Naive thymus-derived CD4-positive, alpha-beta T cell (primary cell): ENCODE data around the gene LPP. TPM values are rescaled to one million over a fixed set of nuclear protein-coding genes. Genes with fewer than 3 reads are reported as not detected.

Experiments used
- ATAC-seq: fragments of 150-1000 bp; cut with Tn5 transposase; 2 replicates; pipeline ENCODE4 v1.10.0; 2021; ENCODE audit warnings: mild to moderate bottlenecking, moderate library complexity
- CTCF ChIA-PET: fragments of 350-600 bp; sonication (Branson Sonifier 250); formaldehyde crosslinking; loops from one replicate; lab custom pipeline; 2021; ENCODE audit warnings: antibody characterized with exemption; lab: Charles Lee
- POLR2A ChIA-PET: fragments of 350-600 bp; sonication (Branson Sonifier 250); formaldehyde crosslinking; loops from one replicate; lab custom pipeline; 2021; ENCODE audit warnings: antibody characterized with exemption, inconsistent platforms; lab: Charles Lee
- DNase-seq, 9 donors: peaks; one replicate each; pipeline versions ENCODE4 v3.0.0 to v3.0.0-alpha.2; 2020 to 2022; ENCODE audit warnings: mixed read lengths in 1 of 9
- H3K27ac ChIP-seq: one replicate; pipeline ENCODE4 v1.7.0; 2013; ENCODE audit warnings: mild to moderate bottlenecking, low read depth, low read length, moderate library complexity
- H3K27me3 ChIP-seq, 2 donors: one replicate each; pipeline ENCODE4 v1.7.0; 2013; ENCODE audit warnings: low read length in 2 of 2, mild to moderate bottlenecking in 2 of 2, moderate library complexity in 2 of 2; ENCODE audit not compliant: control insufficient read depth in 2 of 2, insufficient read depth in 2 of 2
- H3K36me3 ChIP-seq, 3 experiments: 1 replicate in 2 of 3; 2 replicates in 1 of 3; pipeline ENCODE4 v1.7.0; 2013; ENCODE audit warnings: low read length in 3 of 3, mild to moderate bottlenecking in 3 of 3, moderate library complexity in 1 of 3; ENCODE audit not compliant: insufficient read depth in 3 of 3, control insufficient read depth in 2 of 3
- H3K4me1 ChIP-seq, 2 donors: one replicate each; pipeline ENCODE4 v1.7.0; 2013; ENCODE audit warnings: low read length in 2 of 2, mild to moderate bottlenecking in 2 of 2, moderate library complexity in 1 of 2; ENCODE audit not compliant: control insufficient read depth in 2 of 2, insufficient read depth in 2 of 2
- H3K4me3 ChIP-seq: 2 replicates; pipeline ENCODE4 v1.7.0; 2013; ENCODE audit warnings: mild to moderate bottlenecking, low read length
- H3K9me3 ChIP-seq, 3 experiments: 1 replicate in 2 of 3; 2 replicates in 1 of 3; pipeline ENCODE4 v1.7.0; 2013; ENCODE audit warnings: low read length in 3 of 3; ENCODE audit not compliant: control insufficient read depth in 2 of 3
- H3K27ac Mint-ChIP-seq, 9 donors: one replicate each; pipeline ENCODE4 v1.8.0; 2020 to 2022; ENCODE audit warnings: mixed read lengths in 9 of 9, mild to moderate bottlenecking in 8 of 9, moderate library complexity in 5 of 9, inconsistent platforms in 2 of 9
- H3K27me3 Mint-ChIP-seq, 5 donors: one replicate each; pipeline ENCODE4 v1.8.0; 2021 to 2022; ENCODE audit warnings: mixed read lengths in 5 of 5, mild to moderate bottlenecking in 1 of 5
- H3K36me3 Mint-ChIP-seq, 5 donors: one replicate each; pipeline ENCODE4 v1.8.0; 2020 to 2022; ENCODE audit warnings: mixed read lengths in 5 of 5, mild to moderate bottlenecking in 3 of 5, inconsistent platforms in 1 of 5
- H3K4me1 Mint-ChIP-seq, 7 donors: one replicate each; pipeline ENCODE4 v1.8.0; 2020 to 2022; ENCODE audit warnings: mixed read lengths in 7 of 7, mild to moderate bottlenecking in 3 of 7, inconsistent platforms in 1 of 7
- H3K4me3 Mint-ChIP-seq, 10 donors: one replicate each; pipeline ENCODE4 v1.8.0; 2020 to 2022; ENCODE audit warnings: mild to moderate bottlenecking in 10 of 10, mixed read lengths in 10 of 10, moderate library complexity in 6 of 10, inconsistent platforms in 2 of 10
- H3K9me3 Mint-ChIP-seq, 11 donors: one replicate each; pipeline ENCODE4 v1.8.0; 2020 to 2022; ENCODE audit warnings: mixed read lengths in 11 of 11, mild to moderate bottlenecking in 4 of 11, inconsistent platforms in 1 of 11, moderate library complexity in 1 of 11
- intact Hi-C, 2 donors: fragments of 100-400 bp; cut with micrococcal nuclease; formaldehyde crosslinking; loops; one replicate each; pipeline ENCODE4 v1.15.1; 2023
- polyA plus RNA-seq, 2 donors: library from polyadenylated mRNA; unstranded; fragments of 300-500 nt; fragmentation: Illumina TruSeq; gene quantifications; one replicate each; pipeline ENCODE4 v1.2.3, GENCODE V29; 2021
- total RNA-seq, 6 experiments: library from RNA in 5 of 6; stranded (reverse) in 5 of 6; gene quantifications; 1 replicate in 5 of 6; 2 replicates in 1 of 6; pipeline ENCODE4 v1.2.3 and lab custom pipeline; 2021 to 2026

The LPP gene
- total and polyA plus RNA-seq, 7 experiments from 2014 or later: 10.3 to 95.2 (median 19.5) TPM

DNA sequence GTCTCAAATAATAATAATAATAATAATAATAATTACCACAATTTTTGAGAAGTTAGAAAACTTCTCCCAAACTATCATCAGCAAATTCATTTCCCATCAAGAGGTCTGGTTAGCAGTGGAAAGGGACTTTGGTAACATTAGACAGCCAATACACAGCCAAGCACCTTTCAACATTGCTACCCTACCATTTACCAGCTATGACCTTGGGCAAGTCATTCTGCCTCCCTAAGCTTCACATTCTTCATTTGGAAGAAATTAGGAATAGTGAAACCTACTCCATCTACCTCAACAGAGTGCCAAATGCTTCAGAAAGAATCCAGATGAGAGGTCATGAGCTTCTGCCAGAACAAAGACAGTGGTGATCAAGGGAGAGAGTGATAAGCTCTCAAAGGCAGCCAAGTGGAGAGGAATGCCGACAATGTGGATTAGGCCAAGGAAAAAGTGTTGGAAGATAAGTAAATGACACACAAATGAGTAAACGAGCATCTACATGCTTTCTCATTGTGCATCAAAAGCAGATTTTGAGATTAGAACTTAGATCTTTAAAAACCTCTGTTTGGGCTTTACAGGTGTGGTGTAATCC, 42.9 kb upstream of the LPP start:
- no peak for DNase-seq
- ChIA-PET POLR2A (no interaction called here), CTCF (no interaction called here)
- Histone ChIP-seq H3K27ac (no peak overlapping the region), H3K27me3 (no peaks in the 10 kb centered on the region), H3K4me1 (no peaks in the 10 kb centered on the region), H3K9me3 (no peaks in the 10 kb centered on the region), H3K36me3 (no peaks in the 10 kb centered on the region), H3K4me3 (no peak overlapping the region)
- ATAC-seq: no peak
- Mint-ChIP-seq H3K27ac (peak overlapping the region in 1 of 9 donors; percentile 1), H3K36me3 (peaks cover 0 to 8% (median 0%) of the 10 kb centered on the region in 5 donors), H3K9me3 (peaks cover 0 to 7% (median 0%) of the 10 kb centered on the region in 11 donors), H3K4me3 (no peak overlapping the region), H3K27me3 (peaks cover 0 to 13% (median 0%) of the 10 kb centered on the region in 5 donors), H3K4me1 (peaks cover 0 to 15% (median 8%) of the 10 kb centered on the region in 7 donors)
- intact Hi-C loops: no loop called here

DNA sequence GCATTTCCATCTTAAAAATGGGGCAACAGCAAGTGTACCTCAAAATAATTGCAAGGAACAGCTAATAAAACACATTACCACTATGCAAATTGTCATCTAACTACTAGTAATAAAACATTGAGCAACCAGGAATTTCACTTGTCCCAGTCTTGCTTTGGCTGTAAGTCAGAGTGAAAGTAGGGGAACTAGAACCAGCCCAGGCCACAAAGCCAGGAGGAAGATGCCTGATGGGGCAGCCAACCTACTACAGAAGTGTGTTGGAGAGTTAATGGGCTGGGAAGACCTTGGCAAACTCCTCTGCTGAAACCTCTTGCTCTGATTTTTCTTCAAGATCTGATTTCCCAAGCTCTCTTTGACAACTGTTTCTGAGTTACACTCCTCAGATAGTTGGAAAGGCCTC, 40.2 kb upstream of the LPP start:
- Mint-ChIP-seq H3K27me3 (peaks cover 0 to 4% (median 0%) of the 10 kb centered on the region in 5 donors), H3K4me3 (no peak overlapping the region), H3K9me3 (peaks cover 0 to 5% (median 0%) of the 10 kb centered on the region in 11 donors), H3K27ac (no peak overlapping the region), H3K4me1 (peaks cover 0 to 11% (median 6%) of the 10 kb centered on the region in 7 donors), H3K36me3 (peaks cover 0 to 5% (median 0%) of the 10 kb centered on the region in 5 donors)
- ChIA-PET CTCF (no interaction called here), POLR2A (interaction anchor here (0.6 kb wide), 1 partner anchor 89 kb away, joined by 3 read pairs; no protein-coding TSS in a partner anchor)
- no peak for ATAC-seq
- no peaks in the 10 kb centered on the region for H3K9me3 ChIP-seq
- no peak overlapping the region for H3K27ac ChIP-seq
- no peaks in the 10 kb centered on the region for H3K36me3 ChIP-seq
- DNase-seq: no peak
- intact Hi-C loops: no loop called here
- H3K4me3 ChIP-seq: no peak overlapping the region
- no peaks in the 10 kb centered on the region for H3K4me1 ChIP-seq
- H3K27me3 ChIP-seq: no peaks in the 10 kb centered on the region

- Histone ChIP-seq H3K36me3 (no peaks in the 10 kb centered on the region), H3K27me3 (no peaks in the 10 kb centered on the region), H3K9me3 (no peaks in the 10 kb centered on the region), H3K27ac (no peak overlapping the region), H3K4me1 (no peaks in the 10 kb centered on the region), H3K4me3 (no peak overlapping the region)
- DNase-seq: no peak
- Mint-ChIP-seq H3K27ac (no peak overlapping the region), H3K4me3 (no peak overlapping the region), H3K27me3 (peaks cover 0 to 9% (median 0%) of the 10 kb centered on the region in 5 donors), H3K9me3 (no peaks in the 10 kb centered on the region), H3K4me1 (peaks cover 0 to 8% (median 0%) of the 10 kb centered on the region in 7 donors), H3K36me3 (peaks cover 0 to 4% (median 0%) of the 10 kb centered on the region in 5 donors)
- POLR2A ChIA-PET: interaction anchor here (0.7 kb wide), 1 partner anchor 294 kb away, joined by 3 read pairs; no protein-coding TSS in a partner anchor
- CTCF ChIA-PET: no interaction called here
- ATAC-seq: no peak
- intact Hi-C loops: no loop called here
These were observed 34.1 kb upstream of the LPP start for GRCh38 chr3:188119846-188120245.

GRCh38 chr3:188122571-188123169, 31.3 kb upstream of the LPP start:
- no peaks in the 10 kb centered on the region for H3K9me3 ChIP-seq
- no peaks in the 10 kb centered on the region for H3K27me3 ChIP-seq
- ATAC-seq (no peak), DNase-seq (no peak)
- Mint-ChIP-seq H3K4me3 (no peak overlapping the region), H3K27ac (no peak overlapping the region), H3K27me3 (peaks cover 0 to 9% (median 0%) of the 10 kb centered on the region in 5 donors), H3K36me3 (peaks cover 0 to 2% (median 0%) of the 10 kb centered on the region in 5 donors), H3K4me1 (peaks cover 0 to 8% (median 0%) of the 10 kb centered on the region in 7 donors), H3K9me3 (peaks cover 0 to 2% (median 0%) of the 10 kb centered on the region in 11 donors)
- no peaks in the 10 kb centered on the region for H3K4me1 ChIP-seq
- H3K36me3 ChIP-seq: no peaks in the 10 kb centered on the region
- intact Hi-C loops: no loop called here
- POLR2A ChIA-PET: no interaction called here
- H3K27ac ChIP-seq: no peak overlapping the region
- CTCF ChIA-PET: no interaction called here
- H3K4me3 ChIP-seq: no peak overlapping the region

- peaks cover 0 to 8% (median 0%) of the 10 kb centered on the region in 7 donors for H3K4me1 Mint-ChIP-seq
- Histone ChIP-seq H3K27me3 (no peaks in the 10 kb centered on the region), H3K4me3 (no peak overlapping the region), H3K4me1 (no peaks in the 10 kb centered on the region), H3K9me3 (no peaks in the 10 kb centered on the region), H3K27ac (no peak overlapping the region), H3K36me3 (no peaks in the 10 kb centered on the region)
- H3K27ac Mint-ChIP-seq: no peak overlapping the region
- H3K27me3 Mint-ChIP-seq: peaks cover 0 to 9% (median 0%) of the 10 kb centered on the region in 5 donors
- peak; percentile 56 for ATAC-seq
- intact Hi-C loops: no loop called here
- H3K9me3 Mint-ChIP-seq: peaks cover 0 to 2% (median 0%) of the 10 kb centered on the region in 11 donors
- no peak for DNase-seq
- POLR2A ChIA-PET: no interaction called here
- peak overlapping the region in 1 of 10 donors; percentile 31 for H3K4me3 Mint-ChIP-seq
- H3K36me3 Mint-ChIP-seq: peaks cover 0 to 2% (median 0%) of the 10 kb centered on the region in 5 donors
- CTCF ChIA-PET: no interaction called here
These were observed 30.6 kb upstream of the LPP start for GRCh38 chr3:188123170-188123905.

- Mint-ChIP-seq H3K27ac (no peak overlapping the region), H3K4me3 (no peak overlapping the region), H3K4me1 (peaks cover 0 to 8% (median 0%) of the 10 kb centered on the region in 7 donors), H3K36me3 (no peaks in the 10 kb centered on the region), H3K27me3 (peaks cover 0 to 5% (median 0%) of the 10 kb centered on the region in 5 donors), H3K9me3 (peaks cover 0 to 2% (median 0%) of the 10 kb centered on the region in 11 donors)
- no peaks in the 10 kb centered on the region for H3K4me1 ChIP-seq
- H3K4me3 ChIP-seq: no peak overlapping the region
- ChIA-PET CTCF (no interaction called here), POLR2A (no interaction called here)
- no peak overlapping the region for H3K27ac ChIP-seq
- no peak for DNase-seq
- no peaks in the 10 kb centered on the region for H3K27me3 ChIP-seq
- no peaks in the 10 kb centered on the region for H3K36me3 ChIP-seq
- no peak for ATAC-seq
- intact Hi-C loops: no loop called here
- H3K9me3 ChIP-seq: no peaks in the 10 kb centered on the region
These were observed 29.8 kb upstream of the LPP start for GRCh38 chr3:188124184-188124583.
